H1 (cell line): ENCODE data around the gene AGRN.

Experiments
- EP300 ChIP-seq, 2 experiments: IDR thresholded peaks; 1 replicate in 1 of 2; 2 replicates in 1 of 2; pipeline ENCODE4 v1.6.1; 2011 to 2012; ENCODE audit warnings: low read depth in 2 of 2, low read length in 2 of 2, mild to moderate bottlenecking in 2 of 2, borderline replicate concordance in 1 of 2, inconsistent platforms in 1 of 2, moderate library complexity in 1 of 2
- JUN ChIP-seq: IDR thresholded peaks from 2 replicates; pipeline ENCODE4 v1.6.1; 2011; ENCODE audit warnings: low read depth, mild to moderate bottlenecking, improper control_type of control experiment, low read length
- NANOG ChIP-seq: IDR thresholded peaks from 2 replicates; pipeline ENCODE4 v1.6.1; 2011; ENCODE audit warnings: low read length, low read depth, mild to moderate bottlenecking, inconsistent platforms; ENCODE audit not compliant: insufficient read depth, poor library complexity, severe bottlenecking
- POLR2A ChIP-seq, 2 experiments: IDR thresholded peaks; 1 replicate in 1 of 2; 2 replicates in 1 of 2; pipeline ENCODE4 v1.6.1; 2011; ENCODE audit warnings: low read depth in 2 of 2, low read length in 2 of 2, mild to moderate bottlenecking in 2 of 2; ENCODE audit errors: control extremely low read depth in 1 of 2
- POLR2AphosphoS5 ChIP-seq: IDR thresholded peaks from 2 replicates; pipeline ENCODE4 v1.6.1; 2011; ENCODE audit warnings: low read depth, low read length
- USF2 ChIP-seq: IDR thresholded peaks from 2 replicates; pipeline ENCODE4 v1.6.1; 2011; ENCODE audit warnings: low read length, improper control_type of control experiment
- ZNF274 ChIP-seq: IDR thresholded peaks from 2 replicates; pipeline ENCODE4 v1.7.0; 2012; ENCODE audit warnings: low read length, borderline replicate concordance; ENCODE audit errors: extremely low read depth

GRCh38 chr1:1053682-1054081 lies 33.8 kb downstream of the AGRN start:
- TF ChIP-seq JUN (no peak), NANOG (no peak), EP300 (IDR thresholded peaks at IDR 0.05; ENCODE audit: borderline replicate concordance in 1 of 2, low read depth in 2 of 2, low read length in 2 of 2) (no peak), POLR2AphosphoS5 (no peak), POLR2A (IDR thresholded peaks at IDR 0.05; ENCODE audit: control extremely low read depth in 1 of 2, low read depth in 2 of 2, low read length in 2 of 2) (no peak), ZNF274 (no peak), USF2 (no peak)
